Stimulated activated CD8-positive, alpha-beta memory T cell treated with anti-CD3 and anti-CD28 coated beads, Interleukin-7, amount 100 ng/mL, for 4 hours (primary cell): ENCODE results near the gene ZNF213.

Experiments
- DNase-seq, 2 donors: peaks; one replicate each; pipeline ENCODE4 v3.0.0-alpha.2; 2020; ENCODE audit warnings: low read depth in 2 of 2

ZNF213 gene

GRCh38 chr16:3134338-3135125 is at the start of gene ZNF213:
ZNF213 (plus strand) TSS chr16:3135029; CDS start chr16:3137281, 2,252 bp downstream.
- DNase-seq: peak; percentile 89 to 91

GRCh38 chr16:3085868-3086595 is 48.8 kb upstream of the ZNF213 start:
- no peak for DNase-seq

- DNase-seq: no peak
Observed at GRCh38 chr16:3086596-3087242, 48.1 kb upstream of the ZNF213 start.

- DNase-seq: no peak
Observed at GRCh38 chr16:3087243-3088235, 47.3 kb upstream of the ZNF213 start.

GRCh38 chr16:3088450-3088849 is 46.4 kb upstream of the ZNF213 start:
- DNase-seq: no peak

GRCh38 chr16:3088925-3089716 is 45.7 kb upstream of the ZNF213 start:
- DNase-seq: no peak

GRCh38 chr16:3089717-3090592 is 44.9 kb upstream of the ZNF213 start:
- DNase-seq: no peak

- no peak for DNase-seq
Observed at GRCh38 chr16:3091551-3091950, 43.3 kb upstream of the ZNF213 start.

- DNase-seq: no peak
Observed at GRCh38 chr16:3092501-3092941, 42.3 kb upstream of the ZNF213 start.

GRCh38 chr16:3094289-3095027 is 40.4 kb upstream of the ZNF213 start:
- no peak for DNase-seq

GRCh38 chr16:3095869-3096268 is 39.0 kb upstream of the ZNF213 start:
- peak in 1 of 2 donors; percentile 51 for DNase-seq

- no peak for DNase-seq
Observed at GRCh38 chr16:3096362-3096761, 38.5 kb upstream of the ZNF213 start.

- no peak for DNase-seq
Observed at GRCh38 chr16:3097266-3097665, 37.6 kb upstream of the ZNF213 start.

GRCh38 chr16:3098459-3099394 is 36.1 kb upstream of the ZNF213 start, which contains the start of gene ZSCAN10:
ZSCAN10 (minus strand) TSS chr16:3099294; CDS start chr16:3092937, 6,357 bp downstream.
- no peak for DNase-seq

GRCh38 chr16:3099395-3099731 is 35.5 kb upstream of the ZNF213 start:
- DNase-seq: no peak

- peak; percentile 84 to 88 for DNase-seq
Observed at GRCh38 chr16:3099732-3100499, 34.9 kb upstream of the ZNF213 start.
